GM10847 (cell line): Measurements from ENCODE around the gene GPR176.

ENCODE experiments used
- POLR2A ChIP-seq: IDR thresholded peaks from 2 replicates; pipeline ENCODE4 v1.6.1; 2011; ENCODE audit not compliant: insufficient read length; ENCODE audit errors: extremely low read depth

The GPR176 gene

DNA sequence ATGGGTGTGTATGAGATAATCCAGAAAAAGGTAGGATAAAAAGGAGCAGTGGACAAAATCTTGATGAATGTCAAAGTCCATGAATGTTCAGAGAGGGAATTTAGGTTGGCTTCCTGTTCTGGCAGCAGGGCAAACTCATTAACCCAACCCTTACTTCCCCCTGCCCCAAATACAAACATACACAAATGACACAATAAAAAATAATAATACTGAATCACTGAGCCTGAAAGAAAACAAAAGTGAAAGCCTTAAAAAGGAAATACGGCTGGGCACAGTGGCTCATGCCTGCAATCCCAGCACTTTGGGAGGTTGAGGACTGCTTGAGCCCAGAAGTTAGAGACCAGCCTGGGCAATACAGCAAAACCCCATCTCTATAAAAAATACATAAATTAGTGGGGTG lies 62.9 kb downstream of the GPR176 start:
- no peak for TF ChIP-seq POLR2A

DNA sequence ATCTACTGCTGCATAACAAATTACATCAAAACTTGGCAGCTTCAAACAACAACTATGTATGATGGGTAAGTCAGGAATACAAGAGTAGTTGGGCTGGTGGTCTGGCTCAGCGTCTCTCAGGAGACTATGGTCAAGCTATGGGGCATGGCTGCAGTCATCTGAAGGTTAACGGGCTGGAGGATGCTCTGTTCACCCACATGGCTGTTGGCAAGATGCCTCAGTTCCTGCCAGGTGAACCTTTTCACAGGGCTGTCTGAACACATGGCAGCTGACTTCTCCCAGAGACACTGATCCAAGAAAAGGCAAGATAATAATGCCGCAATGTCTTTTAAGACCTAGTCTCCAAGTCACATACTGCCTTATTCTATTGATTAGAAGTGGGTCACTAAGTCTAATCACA lies 63.7 kb downstream of the GPR176 start:
- TF ChIP-seq POLR2A, result no peak

DNA sequence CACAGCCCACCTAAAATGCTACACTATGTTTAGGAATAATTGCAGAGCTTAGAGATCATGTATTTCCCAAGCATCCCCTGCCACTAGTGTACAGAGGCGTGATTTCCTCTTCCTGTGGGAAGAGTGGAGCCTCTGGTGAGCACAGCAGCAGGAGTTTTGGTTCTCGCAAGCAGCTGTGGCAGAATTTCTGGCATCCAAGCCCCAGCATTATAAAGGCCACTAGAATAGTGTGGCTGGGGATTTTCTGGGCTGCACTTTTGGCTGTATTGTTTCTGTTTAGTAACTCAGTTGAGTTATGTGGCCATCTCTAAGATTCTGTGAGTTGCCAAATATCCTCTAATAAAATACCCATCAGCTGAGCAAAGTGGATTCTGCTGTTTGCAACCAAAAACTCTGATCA lies 64.7 kb downstream of the GPR176 start:
- TF ChIP-seq POLR2A, result no peak

DNA sequence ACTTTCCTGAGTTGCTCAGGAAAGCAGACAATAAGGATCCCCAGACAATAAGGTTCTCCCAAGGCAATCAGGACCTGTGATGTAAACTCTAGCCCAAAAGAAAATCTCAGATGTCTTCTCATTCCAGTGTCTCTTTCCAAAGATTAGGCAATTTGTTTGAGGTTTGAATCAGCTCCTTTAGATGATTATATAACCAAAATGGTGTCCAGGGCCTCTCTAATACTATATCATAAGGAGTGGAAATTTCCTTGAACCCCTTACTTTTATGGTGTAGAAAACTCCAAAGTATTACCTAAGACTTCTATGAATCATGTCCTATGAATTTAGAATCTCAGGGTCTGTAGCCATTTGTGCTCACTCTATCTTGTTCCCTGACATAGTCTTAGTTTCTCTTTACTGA lies 65.9 kb downstream of the GPR176 start:
- TF ChIP-seq POLR2A, result no peak

DNA sequence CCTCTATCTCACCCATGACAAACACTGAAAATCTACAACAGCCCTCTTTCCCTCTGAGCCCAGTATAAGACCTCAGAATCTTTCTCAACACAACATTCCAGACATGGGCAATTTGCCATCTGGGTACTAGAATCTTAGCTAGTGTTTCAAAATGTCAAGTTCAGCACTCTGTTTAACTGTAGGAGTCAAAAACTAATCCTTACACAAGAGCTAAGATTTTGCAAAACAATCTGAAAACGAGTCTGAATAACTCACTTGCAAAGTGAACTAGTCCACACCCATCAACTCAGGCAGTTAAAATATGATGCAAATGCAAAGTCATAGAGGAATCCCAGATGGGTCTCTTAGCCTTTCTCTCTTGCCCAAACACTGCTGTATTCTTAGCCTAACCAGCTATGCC lies 67.8 kb downstream of the GPR176 start:
- TF ChIP-seq POLR2A, result no peak

DNA sequence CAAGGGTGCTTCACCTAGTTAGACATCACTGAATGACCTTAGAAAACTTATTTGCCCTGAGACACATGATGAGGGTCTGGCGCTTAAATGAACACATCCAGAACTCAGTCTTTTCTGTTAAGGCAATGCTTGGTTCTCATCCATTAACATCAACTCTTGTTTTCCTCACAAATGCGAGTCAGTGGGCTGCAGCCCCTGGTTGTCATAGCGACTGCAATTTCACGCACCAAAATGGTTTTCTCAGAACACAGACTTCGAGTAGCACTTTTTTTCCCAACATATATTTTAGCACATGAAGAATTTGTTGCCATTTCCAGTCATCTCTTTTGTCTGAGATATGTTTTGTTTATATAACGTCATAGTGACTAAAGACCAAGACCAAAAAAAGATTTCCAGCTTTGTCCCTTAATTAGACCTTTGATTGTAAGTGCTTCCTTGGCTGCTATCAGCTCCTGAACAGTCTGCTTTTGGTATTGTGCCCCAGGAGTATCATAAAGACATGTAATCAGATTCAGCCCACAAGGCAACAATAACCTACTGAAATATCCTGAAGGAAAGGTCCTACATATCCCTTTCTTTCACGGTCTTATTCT lies 68.5 kb downstream of the GPR176 start:
- TF ChIP-seq POLR2A, result no peak

DNA sequence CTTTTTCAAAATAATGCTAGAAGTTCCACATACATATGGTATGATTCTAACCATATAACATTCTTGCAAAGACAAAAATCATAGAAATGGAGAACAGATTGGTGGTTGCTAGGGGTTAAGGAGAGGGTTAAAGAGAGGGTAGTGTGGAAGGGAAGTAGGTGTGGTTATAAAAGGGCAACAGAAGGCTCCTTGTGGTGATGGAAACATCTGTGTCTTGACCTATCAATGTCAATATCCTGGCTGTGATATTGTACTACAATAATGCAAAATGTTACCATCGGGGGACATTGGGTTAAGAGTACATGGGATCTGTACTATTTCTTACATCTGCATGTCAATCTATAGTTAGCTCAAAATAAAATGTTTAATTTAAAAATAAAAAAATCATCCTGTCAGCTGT lies 69.6 kb downstream of the GPR176 start:
- TF ChIP-seq POLR2A, result no peak

DNA sequence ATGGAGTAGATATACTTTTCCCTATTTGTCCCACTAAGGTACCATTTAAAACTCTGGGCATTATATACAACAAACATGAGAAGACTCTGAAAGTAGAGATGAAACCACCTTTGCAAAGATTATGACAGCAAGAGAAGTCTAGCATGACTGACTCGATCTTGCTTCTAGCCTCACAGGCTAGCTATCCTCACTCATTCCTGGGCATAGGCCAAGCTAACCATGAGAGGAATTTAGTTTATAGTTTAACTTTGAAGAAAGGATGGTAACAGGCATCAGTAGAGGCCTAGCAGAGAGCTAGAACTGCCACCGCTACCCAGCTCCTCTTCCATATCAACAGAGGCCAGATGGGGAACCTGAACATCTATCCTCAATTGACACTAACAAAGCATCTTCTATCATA lies 74.0 kb downstream of the GPR176 start:
- TF ChIP-seq POLR2A, result no peak

DNA sequence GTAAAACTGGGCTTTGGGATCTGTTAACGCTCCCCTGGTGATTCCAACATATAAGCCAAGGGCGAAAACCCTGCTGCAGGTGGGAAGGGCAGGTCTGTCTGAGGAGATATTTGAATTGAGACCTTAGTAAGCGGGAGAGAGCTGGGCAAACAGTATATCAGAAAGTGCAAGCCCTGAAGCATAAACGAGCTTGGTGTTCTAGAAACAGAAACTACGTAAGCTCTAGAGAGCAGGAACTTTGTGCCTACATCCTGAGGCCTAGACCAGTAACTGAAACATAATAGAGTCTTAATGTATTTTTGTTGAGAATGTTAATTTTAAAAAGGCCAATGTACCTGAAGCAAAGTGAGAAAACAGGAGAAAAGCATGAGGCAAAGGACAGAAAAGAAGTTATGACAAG lies 74.5 kb downstream of the GPR176 start:
- TF ChIP-seq POLR2A, result no peak

DNA sequence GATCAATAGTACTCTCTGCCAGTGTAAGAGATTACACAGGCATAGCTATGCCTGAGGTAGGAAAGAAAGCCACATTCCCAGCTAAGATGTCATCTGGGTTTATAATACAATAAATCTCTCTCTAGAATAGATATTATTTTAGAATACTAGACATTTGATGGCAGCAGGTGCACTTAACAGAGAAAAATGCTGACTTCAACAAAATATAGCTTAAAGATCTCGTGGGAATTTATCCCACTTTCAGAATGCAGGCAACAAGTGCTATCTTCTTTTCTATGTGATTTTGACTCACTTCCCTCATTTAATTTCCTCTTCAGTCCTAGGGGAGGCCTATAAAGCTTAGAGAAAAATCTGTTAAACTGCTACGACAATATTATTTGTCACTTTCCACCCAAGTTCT lies 76.5 kb downstream of the GPR176 start:
- no peak for TF ChIP-seq POLR2A

DNA sequence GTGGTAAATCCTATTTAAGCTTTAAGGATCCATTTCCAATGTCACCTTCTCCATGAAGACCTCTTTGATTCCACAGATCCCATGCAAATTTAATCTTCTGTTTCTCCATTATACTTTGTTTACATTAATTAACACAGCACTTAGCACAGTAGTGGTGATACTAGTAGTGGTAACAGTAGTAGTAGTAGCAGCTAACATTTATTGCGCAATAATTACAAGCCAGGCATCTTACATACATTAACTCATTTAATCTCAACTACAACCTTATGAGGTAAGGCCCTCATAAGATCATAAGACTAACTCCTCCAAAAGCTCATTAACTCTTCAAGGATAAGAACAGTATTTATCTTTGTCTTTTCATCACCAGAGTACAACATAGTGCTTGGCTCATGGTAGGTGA lies 82.6 kb downstream of the GPR176 start:
- TF ChIP-seq POLR2A, result no peak

DNA sequence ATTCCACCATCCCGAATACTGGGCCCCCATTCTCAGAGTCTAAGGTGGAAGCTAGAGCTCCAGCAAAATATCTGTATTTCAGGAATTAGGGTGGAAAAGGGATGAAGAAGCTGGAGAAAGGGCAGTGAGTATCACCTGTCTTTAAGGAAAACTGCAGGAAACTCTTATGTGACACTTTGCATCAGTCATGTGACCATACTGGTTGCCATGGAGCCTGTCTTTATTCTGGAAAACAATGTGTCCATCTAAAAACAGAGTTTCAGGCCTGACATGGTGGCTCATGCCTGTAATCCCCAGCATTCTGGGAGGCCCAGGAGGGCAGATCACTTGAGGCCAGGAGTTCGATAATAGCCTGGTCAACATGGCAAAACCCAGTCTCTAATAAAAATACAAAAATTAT lies 84.5 kb downstream of the GPR176 start:
- TF ChIP-seq POLR2A, result no peak

DNA sequence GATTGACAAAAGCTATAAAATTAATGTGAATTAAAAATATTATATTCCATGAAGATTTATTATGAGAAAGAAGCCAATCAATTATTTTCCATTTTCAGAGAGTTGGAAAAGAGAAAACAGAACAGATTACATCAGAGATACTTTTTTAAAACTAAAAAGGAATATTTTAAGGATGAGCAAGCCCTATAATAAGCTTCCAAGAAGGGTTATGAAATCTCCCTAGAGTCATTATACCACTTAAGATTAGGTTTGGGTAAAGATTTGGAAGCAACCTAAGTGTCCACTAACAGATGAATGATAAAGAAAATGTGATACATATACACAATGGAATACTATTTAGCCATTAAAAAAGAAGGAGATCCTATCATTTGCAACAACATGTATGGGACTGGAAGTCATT lies 85.8 kb downstream of the GPR176 start:
- TF ChIP-seq POLR2A, result no peak

DNA sequence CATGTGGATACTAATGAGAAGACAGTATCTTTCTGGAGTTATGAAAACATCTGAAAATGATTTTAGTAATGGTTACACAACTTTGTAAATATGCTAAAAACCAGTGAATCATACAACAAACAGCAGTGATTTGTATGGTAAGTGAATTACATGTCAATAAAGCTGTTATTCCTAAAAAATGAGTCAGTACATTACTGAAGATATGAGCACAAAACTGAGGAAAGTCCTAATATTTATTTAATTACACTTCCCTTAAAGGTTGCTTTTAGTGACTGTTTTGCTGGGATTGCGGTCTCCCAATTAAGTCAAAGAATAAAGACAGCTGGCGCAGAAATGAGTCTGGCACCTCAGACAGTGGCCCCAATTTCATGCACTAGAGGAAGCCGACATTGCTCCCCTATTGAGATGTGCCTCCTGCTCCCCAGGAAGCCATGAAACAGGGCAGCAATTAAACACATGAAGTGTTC lies 86.5 kb downstream of the GPR176 start:
- no peak for TF ChIP-seq POLR2A

DNA sequence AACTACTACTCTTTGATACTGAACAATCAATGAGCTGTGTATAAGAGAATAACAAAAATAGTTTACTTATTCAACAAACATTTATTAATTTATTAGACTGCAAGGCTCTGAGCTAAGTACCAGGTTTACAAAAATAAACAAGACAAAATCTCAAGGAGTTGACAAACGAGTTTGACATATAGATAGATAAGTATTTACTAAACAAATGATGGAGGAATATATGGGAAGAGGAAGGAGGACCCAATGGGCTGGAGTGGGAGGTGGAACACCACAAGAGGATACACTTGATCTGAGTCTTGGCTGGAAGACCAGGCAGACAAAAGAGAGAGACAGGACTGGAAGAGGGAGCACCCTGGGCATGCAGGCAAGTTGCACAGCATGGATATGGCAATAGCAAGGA lies 89.9 kb downstream of the GPR176 start:
- TF ChIP-seq POLR2A, result no peak

DNA sequence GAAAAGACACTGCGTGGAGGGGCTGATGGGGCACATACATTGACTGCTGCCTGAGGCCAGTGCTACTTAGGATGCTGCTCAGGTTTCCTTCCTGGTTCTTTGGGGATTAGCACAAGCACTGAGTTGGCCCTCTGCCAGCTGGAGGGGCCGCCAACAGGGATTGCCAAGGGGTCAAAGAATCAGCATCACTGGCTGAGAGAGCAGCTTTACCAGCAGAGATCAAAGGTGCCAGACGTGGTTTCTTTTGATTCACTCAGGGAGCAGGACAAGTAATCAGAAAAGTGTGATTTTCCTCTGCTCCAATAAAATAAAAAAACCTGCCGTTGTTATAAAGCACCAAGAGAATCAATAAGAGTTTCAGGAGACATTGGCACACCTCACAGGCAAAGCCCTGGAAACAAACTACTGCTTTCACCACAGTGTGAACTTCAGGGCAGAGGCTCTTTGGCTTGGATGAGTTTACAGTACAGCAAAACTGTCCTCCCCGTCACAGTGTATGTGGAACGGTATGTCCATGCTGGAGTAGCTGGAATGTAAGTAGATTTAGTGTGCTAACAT lies 91.6 kb downstream of the GPR176 start:
- TF ChIP-seq POLR2A, result no peak

DNA sequence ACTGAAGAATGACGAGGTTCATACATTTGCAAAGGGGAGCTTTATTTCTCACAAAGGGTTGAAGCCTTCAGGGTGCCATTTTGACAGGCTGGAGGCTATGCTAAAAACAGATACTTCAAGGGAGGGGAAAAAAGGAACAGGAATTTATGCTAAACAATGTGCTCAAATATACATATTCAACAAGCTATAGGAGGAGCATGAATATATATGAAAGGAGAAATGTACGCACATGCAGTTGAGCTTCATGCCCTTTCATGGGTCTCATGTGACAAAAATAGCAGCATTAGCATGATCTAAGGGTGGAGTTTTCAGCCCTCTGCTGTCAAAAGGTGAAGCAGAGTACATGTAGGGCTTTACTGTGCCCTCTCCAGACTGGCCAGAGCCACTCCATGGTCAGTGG lies 93.1 kb downstream of the GPR176 start:
- no peak for TF ChIP-seq POLR2A
